Measurements from ENCODE around the gene ARRB1. TPM values are rescaled to one million over a fixed set of nuclear protein-coding genes. Genes with fewer than 3 reads are reported as not detected.
A peak's percentile ranks its signal among the peaks of the same experiment; 100 is the strongest.

The ARRB1 gene
- total RNA-seq, 4 donors from 2014 or later: 41.1 to 102 (median 76.7) TPM

DNA sequence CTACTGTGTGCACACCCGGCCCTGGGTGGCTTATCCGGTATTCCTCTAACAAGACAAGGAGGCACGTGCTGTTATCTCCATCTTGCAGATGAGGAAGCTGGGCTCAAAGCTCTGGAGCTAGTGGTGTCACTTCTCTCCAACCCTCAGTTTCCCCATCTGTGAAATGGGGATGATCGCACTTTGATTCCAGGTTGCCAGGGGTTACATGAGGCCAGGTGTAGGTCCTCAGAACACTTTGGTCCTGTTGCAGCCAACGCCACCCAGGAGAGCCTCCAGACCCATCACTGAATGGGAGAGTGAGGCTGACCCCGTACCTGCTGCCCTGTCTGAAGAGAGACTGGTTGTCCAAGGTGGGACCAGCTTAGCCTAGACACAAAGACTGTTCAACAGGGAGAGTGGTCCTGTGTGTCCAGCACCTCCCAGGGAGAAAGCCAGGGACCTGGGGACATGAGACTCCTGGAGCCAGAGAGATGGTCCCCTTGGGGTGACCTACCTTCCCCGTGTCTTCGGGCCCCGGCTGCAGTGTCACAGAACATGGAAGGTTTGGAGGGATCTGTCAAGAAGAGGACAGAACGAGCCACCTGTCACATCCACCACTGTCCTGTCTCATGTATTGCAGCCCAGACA lies 69.9 kb downstream of the ARRB1 start:
- 88% methylated on average over 5 of the region's 10 CpGs for WGBS
- H3K36me3 ChIP-seq: peaks cover 71 to 100% (median 83%) of the 10 kb centered on the region in 4 donors
- H3K4me3 ChIP-seq: no peak overlapping the region
- intact Hi-C loops (cut with DNase I): loop anchor here (5.0 kb wide), 1 partner anchor 41 kb away; no protein-coding TSS in a partner anchor
- TF ChIP-seq POLR2A (IDR thresholded peaks at IDR 0.05; ENCODE audit: low read depth): no peak
- TF ChIP-seq, protein P1, sequence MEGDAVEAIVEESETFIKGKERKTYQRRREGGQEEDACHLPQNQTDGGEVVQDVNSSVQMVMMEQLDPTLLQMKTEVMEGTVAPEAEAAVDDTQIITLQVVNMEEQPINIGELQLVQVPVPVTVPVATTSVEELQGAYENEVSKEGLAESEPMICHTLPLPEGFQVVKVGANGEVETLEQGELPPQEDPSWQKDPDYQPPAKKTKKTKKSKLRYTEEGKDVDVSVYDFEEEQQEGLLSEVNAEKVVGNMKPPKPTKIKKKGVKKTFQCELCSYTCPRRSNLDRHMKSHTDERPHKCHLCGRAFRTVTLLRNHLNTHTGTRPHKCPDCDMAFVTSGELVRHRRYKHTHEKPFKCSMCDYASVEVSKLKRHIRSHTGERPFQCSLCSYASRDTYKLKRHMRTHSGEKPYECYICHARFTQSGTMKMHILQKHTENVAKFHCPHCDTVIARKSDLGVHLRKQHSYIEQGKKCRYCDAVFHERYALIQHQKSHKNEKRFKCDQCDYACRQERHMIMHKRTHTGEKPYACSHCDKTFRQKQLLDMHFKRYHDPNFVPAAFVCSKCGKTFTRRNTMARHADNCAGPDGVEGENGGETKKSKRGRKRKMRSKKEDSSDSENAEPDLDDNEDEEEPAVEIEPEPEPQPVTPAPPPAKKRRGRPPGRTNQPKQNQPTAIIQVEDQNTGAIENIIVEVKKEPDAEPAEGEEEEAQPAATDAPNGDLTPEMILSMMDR (IDR thresholded peaks at IDR 0.05): no peak
- no peak for TF ChIP-seq POLR2AphosphoS5 (IDR thresholded peaks at IDR 0.05)
- no peak for TF ChIP-seq EP300 (IDR thresholded peaks at IDR 0.05)
- DNase-seq (ENCODE audit: extremely low spot score): no peak
- peaks cover 6 to 21% (median 16%) of the 10 kb centered on the region in 4 donors for H3K4me1 ChIP-seq
- H3K27ac ChIP-seq (replicated peaks in 1 of 4): peak overlapping the region in 3 of 4 donors; percentile 32 to 69 (median 52)
- no peaks in the 10 kb centered on the region for H3K9me3 ChIP-seq
- H3K27me3 ChIP-seq: no peaks in the 10 kb centered on the region

DNA sequence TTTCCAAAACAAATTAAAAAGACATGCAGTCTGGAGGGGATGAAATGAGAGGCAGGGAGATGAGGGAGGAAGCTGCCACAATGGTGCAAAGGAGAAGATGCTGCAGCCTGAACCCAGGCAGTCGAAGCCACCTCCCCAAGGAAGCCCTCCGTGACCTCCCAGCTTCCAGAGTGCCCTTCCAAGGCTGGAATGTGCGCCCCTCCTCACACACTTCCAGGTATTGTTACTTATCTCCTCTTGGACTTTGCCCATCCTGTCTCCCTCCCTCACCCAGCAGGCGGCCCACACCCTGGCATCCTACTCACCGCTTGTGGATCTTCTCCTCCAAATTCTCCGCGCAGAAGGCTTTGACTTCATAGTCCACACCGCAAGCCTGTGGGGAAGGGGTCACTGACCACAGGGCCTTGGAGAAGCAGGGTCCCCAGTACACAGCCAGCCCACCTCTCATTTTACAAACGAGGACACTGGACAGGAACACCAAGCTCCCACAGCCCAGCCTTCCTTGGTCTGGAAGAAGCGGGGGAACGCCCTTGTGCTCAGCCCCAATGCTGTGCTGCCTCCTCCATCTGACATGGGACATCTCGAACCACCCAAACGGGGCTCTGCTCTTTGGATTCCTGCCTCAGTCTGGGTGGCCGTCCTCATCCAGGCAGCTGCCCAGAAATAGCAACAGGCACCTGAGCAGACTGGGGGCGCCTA lies 70.5 kb downstream of the ARRB1 start:
- intact Hi-C loops (cut with DNase I): loop anchor here (1.0 to 5.0 kb wide), 2 partner anchors 41 to 103 kb away; no protein-coding TSS in a partner anchor
- WGBS: 81% methylated on average over 9 of the region's 15 CpGs
- TF ChIP-seq POLR2A (IDR thresholded peaks at IDR 0.05; ENCODE audit: low read depth) (no peak), POLR2AphosphoS5 (IDR thresholded peaks at IDR 0.05) (no peak), EP300 (IDR thresholded peaks at IDR 0.05) (no peak)
- TF ChIP-seq, protein P1 (IDR thresholded peaks at IDR 0.05): no peak
- peaks cover 6 to 21% (median 16%) of the 10 kb centered on the region in 4 donors for H3K4me1 ChIP-seq
- peaks cover 72 to 100% (median 84%) of the 10 kb centered on the region in 4 donors for H3K36me3 ChIP-seq
- no peaks in the 10 kb centered on the region for H3K9me3 ChIP-seq
- DNase-seq (ENCODE audit: extremely low spot score): no peak
- H3K27me3 ChIP-seq: no peaks in the 10 kb centered on the region
- H3K27ac ChIP-seq (replicated peaks in 1 of 4): peak overlapping the region; percentile 32 to 69 (median 46)
- H3K4me3 ChIP-seq: no peak overlapping the region

DNA sequence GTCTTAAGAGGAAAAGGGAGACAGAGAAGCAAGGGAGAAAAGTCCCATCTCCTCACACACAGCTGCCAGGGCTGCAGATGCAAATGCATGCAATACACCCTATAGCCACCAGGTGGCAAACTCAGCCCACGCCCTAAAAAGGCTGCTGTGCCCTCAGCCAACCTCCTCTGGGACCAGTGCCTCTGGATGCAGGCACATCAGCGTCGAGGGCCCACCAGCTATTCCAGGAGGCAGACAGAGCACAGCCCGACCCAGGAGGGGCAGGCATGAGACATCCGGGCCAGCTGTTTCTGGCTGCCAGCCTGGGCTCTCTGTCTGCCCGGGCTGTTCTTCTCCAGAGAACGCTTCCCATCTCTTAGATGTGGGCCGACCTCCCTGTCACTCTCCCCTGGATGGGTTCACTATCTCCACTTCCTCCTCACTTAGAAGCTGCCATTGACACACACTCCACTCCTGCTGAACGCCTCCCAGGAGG lies 71.2 kb downstream of the ARRB1 start:
- peak; percentile 96 for DNase-seq (ENCODE audit: extremely low spot score)
- Histone ChIP-seq H3K27ac (replicated peaks in 1 of 4) (peak overlapping the region; percentile 32 to 69 (median 46)), H3K4me3 (no peak overlapping the region), H3K4me1 (peaks cover 6 to 21% (median 16%) of the 10 kb centered on the region in 4 donors), H3K27me3 (no peaks in the 10 kb centered on the region), H3K9me3 (no peaks in the 10 kb centered on the region), H3K36me3 (peaks cover 70 to 100% (median 83%) of the 10 kb centered on the region in 4 donors)
- intact Hi-C loops (cut with DNase I): loop anchor here (1.0 to 5.0 kb wide), 2 partner anchors 42 to 104 kb away; no protein-coding TSS in a partner anchor
- 11% methylated on average over 9 of the region's 9 CpGs for WGBS
- TF ChIP-seq POLR2AphosphoS5 (IDR thresholded peaks at IDR 0.05): peak; percentile 49 to 66
- TF ChIP-seq EP300 (IDR thresholded peaks at IDR 0.05): no peak
- no peak for TF ChIP-seq POLR2A (IDR thresholded peaks at IDR 0.05; ENCODE audit: low read depth)
- TF ChIP-seq, protein P1 (IDR thresholded peaks at IDR 0.05): peak in 2 of 3 experiments; percentile 97 to 98

DNA sequence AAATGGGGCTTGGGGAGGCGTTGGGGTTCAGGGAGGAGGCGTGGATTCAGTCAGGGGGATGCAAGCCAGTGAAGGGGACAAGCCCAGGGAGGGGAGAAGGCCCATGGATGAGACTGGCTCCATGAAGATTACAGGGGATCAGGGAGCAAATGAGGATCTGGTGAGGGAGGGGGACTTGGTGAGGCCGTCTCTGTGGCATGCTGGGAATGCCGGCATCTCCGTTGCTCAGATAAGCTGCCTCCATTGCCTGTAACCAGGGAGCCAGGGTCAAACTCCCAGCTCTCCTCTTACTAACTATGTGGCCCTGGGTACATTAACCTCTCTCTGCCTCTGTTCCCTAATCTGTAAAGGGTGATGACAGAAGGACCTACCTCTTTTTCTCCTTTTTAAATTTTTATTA lies 72.2 kb downstream of the ARRB1 start:
- H3K4me3 ChIP-seq: no peak overlapping the region
- TF ChIP-seq POLR2AphosphoS5 (IDR thresholded peaks at IDR 0.05) (no peak), POLR2A (IDR thresholded peaks at IDR 0.05; ENCODE audit: low read depth) (no peak), EP300 (IDR thresholded peaks at IDR 0.05) (no peak)
- TF ChIP-seq, protein P1 (IDR thresholded peaks at IDR 0.05): no peak
- H3K27ac ChIP-seq (replicated peaks in 1 of 4): peak overlapping the region in 2 of 4 donors; percentile 44 to 69

More for the DNA sequence above, 72.2 kb downstream of the ARRB1 start:
- peaks cover 67 to 99% (median 77%) of the 10 kb centered on the region in 4 donors for H3K36me3 ChIP-seq
- no peak for DNase-seq (ENCODE audit: extremely low spot score)
- intact Hi-C loops (cut with DNase I): loop anchor here (10.0 kb wide), 1 partner anchor 256 kb away; no protein-coding TSS in a partner anchor
- H3K9me3 ChIP-seq: no peaks in the 10 kb centered on the region
- peaks cover 6 to 21% (median 16%) of the 10 kb centered on the region in 4 donors for H3K4me1 ChIP-seq
- WGBS: 85% methylated on average over 5 of the region's 5 CpGs
- H3K27me3 ChIP-seq: no peaks in the 10 kb centered on the region
